K562 (cell line): ENCODE results near the gene GIT2. TPM values are rescaled to one million over a fixed set of nuclear protein-coding genes. Genes with fewer than 3 reads are reported as not detected.
A peak's percentile ranks its signal among the peaks of the same experiment; 100 is the strongest.

Experiments
- ATAC-seq: fragments of 200-7000 bp; cut with Tn5 transposase; 3 replicates; pipeline ENCODE4 v1.9.1; 2020; ENCODE audit warnings: moderate library complexity
- BruUV-seq: library from RNA; stranded (reverse); fragments of 400-500 nt; replicated peaks from 2 replicates; lab custom pipeline; 2021; lab: Mats Ljungman, UMichigan
- CTCF ChIA-PET: fragments of 300-600 bp; formaldehyde crosslinking; extraction: SDS; loops from one replicate; lab custom pipeline; 2021; ENCODE audit warnings: low intra/inter-chr PET ratio; lab: Yijun Ruan, JAX
- POLR2A ChIA-PET: fragments of 300-600, 350-650 bp; sonication (Branson Sonifier 250); formaldehyde crosslinking; extraction: SDS; loops from one replicate; lab custom pipeline; 2021; ENCODE audit warnings: antibody characterized with exemption, inconsistent platforms; lab: Yijun Ruan, JAX
- DNase-seq, 4 experiments: peaks; one replicate each; pipeline versions ENCODE4 v3.0.0 to v3.0.0-alpha.2; 2011 to 2018; ENCODE audit warnings: low spot score in 3 of 4, mixed read lengths in 3 of 4; ENCODE audit errors: extremely low read depth in 1 of 4
- FAIRE-seq: peaks from 2 replicates; lab custom pipeline; 2011; peaks lifted over from hg19 to GRCh38; lab: Jason Lieb, UNC
- H2AFZ ChIP-seq: 2 replicates; pipeline ENCODE4 v1.6.0; 2011; ENCODE audit warnings: low read depth, low read length, control low read depth, inconsistent platforms
- H3K27ac ChIP-seq: fragments of 200-600 bp; 3 replicates; pipeline ENCODE4 v1.8.0; 2011; ENCODE audit warnings: low read depth, mild to moderate bottlenecking, control low read depth, inconsistent platforms, low read length, moderate library complexity, mixed read lengths; ENCODE audit errors: extremely low read depth
- H3K27me3 ChIP-seq, 2 experiments: fragments of 300-600 bp in 1 of 2; 2 replicates in 1 of 2; 3 replicates in 1 of 2; pipeline versions ENCODE4 v1.6.0 to v1.8.0; 2011; ENCODE audit warnings: inconsistent platforms in 2 of 2, low read length in 2 of 2, mild to moderate bottlenecking in 1 of 2, mixed read lengths in 1 of 2, moderate library complexity in 1 of 2; ENCODE audit not compliant: control insufficient read depth in 2 of 2, insufficient read depth in 2 of 2
- H3K36me3 ChIP-seq: fragments of 300-600 bp; 3 replicates; pipeline ENCODE4 v1.8.0; 2011; ENCODE audit warnings: mild to moderate bottlenecking, low read length, inconsistent platforms; ENCODE audit not compliant: control insufficient read depth, insufficient read depth
- H3K4me1 ChIP-seq, 2 experiments: fragments of 200-600 bp in 1 of 2; replicated peaks in 1 of 2; 2 replicates in 1 of 2; 3 replicates in 1 of 2; pipeline versions ENCODE4 v1.5.1 to v1.8.0; 2011; ENCODE audit warnings: inconsistent platforms in 2 of 2, low read length in 2 of 2, mild to moderate bottlenecking in 1 of 2, mixed read lengths in 1 of 2, moderate library complexity in 1 of 2; ENCODE audit not compliant: control insufficient read depth in 2 of 2, insufficient read depth in 2 of 2
- H3K4me2 ChIP-seq: 2 replicates; pipeline ENCODE4 v1.6.1; 2011; ENCODE audit warnings: low read length, control low read depth, inconsistent platforms, mixed read lengths; ENCODE audit not compliant: insufficient read depth
- H3K4me3 ChIP-seq: fragments of 200-600 bp; sonication (generic), shearing (Covaris generic); 2 replicates; pipeline ENCODE4 v1.5.1; 2016; ENCODE audit warnings: control low read depth, inconsistent platforms
- H3K79me2 ChIP-seq: fragments of 200-600 bp; 3 replicates; pipeline ENCODE4 v1.8.0; 2011; ENCODE audit warnings: low read length, inconsistent platforms; ENCODE audit not compliant: control insufficient read depth, insufficient read depth
- H3K9ac ChIP-seq, 2 experiments: 2 replicates each; pipeline versions ENCODE4 v1.6.0 to v1.6.1; 2011; ENCODE audit warnings: low read depth in 2 of 2, low read length in 2 of 2, control low read depth in 1 of 2, inconsistent platforms in 1 of 2, mild to moderate bottlenecking in 1 of 2, mixed read lengths in 1 of 2; ENCODE audit not compliant: insufficient read depth in 1 of 2
- H3K9me1 ChIP-seq: one replicate; pipeline ENCODE4 v1.6.0; 2011; ENCODE audit warnings: inconsistent platforms, mild to moderate bottlenecking, low read length, moderate library complexity; ENCODE audit not compliant: control insufficient read depth, insufficient read depth
- H3K9me3 ChIP-seq: replicated peaks from 2 replicates; pipeline ENCODE4 v1.5.1; 2011; ENCODE audit warnings: low read depth, low read length, inconsistent platforms; ENCODE audit not compliant: control insufficient read depth, insufficient read depth
- H4K20me1 ChIP-seq: replicated peaks from 2 replicates; pipeline ENCODE4 v1.6.1; 2011; ENCODE audit warnings: low read length, inconsistent platforms, mixed read lengths; ENCODE audit not compliant: control insufficient read depth, insufficient read depth
- ARID4B ChIP-seq: sonication (generic); formaldehyde crosslinking; IDR thresholded peaks from 2 replicates; pipeline ENCODE4 v1.8.0; 2022; ENCODE audit warnings: mild to moderate bottlenecking, missing genetic modification reagents
- NR2F6 ChIP-seq: fragments of 450-650 bp; formaldehyde crosslinking; IDR thresholded peaks from 2 replicates; pipeline ENCODE4 v1.4.0; 2020; ENCODE audit warnings: mild to moderate bottlenecking
- SMC3 ChIP-seq: conservative IDR thresholded peaks from 2 replicates; pipeline ENCODE4 v1.6.1; 2011; ENCODE audit warnings: low read depth, low read length, improper control_type of control experiment; ENCODE audit not compliant: insufficient read depth
- WGBS: fragments of 100-300 bp; shearing (Covaris generic); methylation state at CpG from one replicate; pipeline ENCODE4 v1.1.6; 2016; ENCODE audit warnings: low coverage, mixed read lengths; ENCODE audit not compliant: insufficient coverage; ENCODE audit errors: missing lambda C conversion rate; 5-methylcytosine and 5-hydroxymethylcytosine counted together
- in situ Hi-C: fragments of 300-500 bp; cut with MboI; formaldehyde crosslinking; loops from 4 replicates; pipeline ENCODE4 v1.15.0; 2018; ENCODE audit warnings: inconsistent platforms, mixed read lengths
- intact Hi-C: fragments of 100-400 bp; cut with micrococcal nuclease; formaldehyde crosslinking; loops from 2 replicates; pipeline ENCODE4 v1.14.2; 2022
- polyA plus RNA-seq, 8 experiments: library from polyadenylated mRNA; depleted of rRNA in 4 of 8; stranded (reverse) in 5 of 8; unstranded in 3 of 8; fragments of >200 nt; fragmentation: Nextera tagmentation in 2 of 8; fragmentation: Illumina TruSeq in 1 of 8; extraction: Ambion mirVana in 2 of 8; extraction: Trizol in 1 of 8; gene quantifications; 2 replicates each; pipeline versions ENCODE4 v1.2.1 to v1.2.3, GENCODE V29; 2011 to 2014; ENCODE audit warnings: inconsistent platforms in 1 of 8, missing spikeins in 1 of 8
- total RNA-seq, 7 experiments: library from RNA; depleted of rRNA in 6 of 7; stranded (reverse); fragments of >200 nt in 6 of 7; fragmentation: Illumina TruSeq in 2 of 7; extraction: Trizol in 2 of 7; gene quantifications; 2 replicates each; pipeline versions ENCODE4 v1.2.1 to v1.2.3, GENCODE V29; 2011 to 2021; ENCODE audit warnings: low replicate concordance in 1 of 7
- TF ChIP-seq, protein P1 (sequence below), 3 experiments: IDR thresholded peaks in 2 of 3; conservative IDR thresholded peaks in 1 of 3; 2 replicates each; pipeline ENCODE4 v1.5.1; 2011 to 2012; ENCODE audit warnings: low read length in 3 of 3, mild to moderate bottlenecking in 3 of 3, control low read depth in 2 of 3, improper control_type of control experiment in 1 of 3, inconsistent platforms in 1 of 3, low read depth in 1 of 3, mixed read lengths in 1 of 3, moderate library complexity in 1 of 3; ENCODE audit not compliant: insufficient read depth in 2 of 3

Gene GIT2
- total and polyA plus RNA-seq, 9 of the 15 experiments (the other 6 are each of a cell fraction or from before 2014, with no cell fraction given) = 4.0 to 30.4 (median 23.5) TPM

GRCh38 chr12:109928058-109928656, 68.0 kb downstream of the GIT2 start:
- no peak for ATAC-seq
- WGBS = 70% methylated on average over 12 of the region's 12 CpGs
- Histone ChIP-seq H3K4me3 (no peak overlapping the region), H3K9me1 (no peaks in the 10 kb centered on the region), H3K9me3 (no peaks in the 10 kb centered on the region), H3K27me3 (no peaks in the 10 kb centered on the region), H4K20me1 (no peaks in the 10 kb centered on the region), H2AFZ (no peak overlapping the region), H3K27ac (no peak overlapping the region), H3K4me1 (peaks cover 7 to 23% of the 10 kb centered on the region in 2 experiments; a peak in 4 of 5 replicates), H3K4me2 (no peak overlapping the region), H3K79me2 (no peaks in the 10 kb centered on the region), H3K36me3 (peaks cover 30% of the 10 kb centered on the region; the same call in 2 of the 3 replicates), H3K9ac (no peak overlapping the region)
- no peak for TF ChIP-seq NR2F6 (CRISPR knock-in tag)
- ChIA-PET CTCF (no interaction called here), POLR2A (interaction anchor here (0.7 to 2.6 kb wide), 5 partner anchors 8 to 67 kb away, joined by 3 to 7 read pairs (median 5); no protein-coding TSS in a partner anchor)
- no TSS peak for BruUV-seq
- DNase-seq = no peak
- intact Hi-C loops (no loop called here), in situ Hi-C loops (no loop called here)
- no peak for FAIRE-seq

- peak; percentile 89 for ATAC-seq
- ChIA-PET POLR2A (interaction anchor here (0.9 to 2.6 kb wide), 5 partner anchors 8 to 18 kb away, joined by 3 to 7 read pairs (median 6); no protein-coding TSS in a partner anchor), CTCF (no interaction called here)
- H3K4me3 ChIP-seq = no peak overlapping the region
- no peaks in the 10 kb centered on the region for H3K9me3 ChIP-seq
- peak; percentile 91 for FAIRE-seq
- H4K20me1 ChIP-seq = no peaks in the 10 kb centered on the region
- peaks cover 24% of the 10 kb centered on the region; the same call in 2 of the 3 replicates for H3K36me3 ChIP-seq
- no peak overlapping the region for H3K9ac ChIP-seq
- no peaks in the 10 kb centered on the region for H3K79me2 ChIP-seq
- in situ Hi-C loops = no loop called here
- H3K27me3 ChIP-seq = no peaks in the 10 kb centered on the region
- WGBS = 52% methylated on average over 8 of the region's 8 CpGs
- H3K27ac ChIP-seq = no peak overlapping the region
- H2AFZ ChIP-seq = no peak overlapping the region
- intact Hi-C loops = loop anchor here (2.0 kb wide), 1 partner anchor 75 kb away; no protein-coding TSS in a partner anchor
- peaks cover 7 to 23% of the 10 kb centered on the region in 2 experiments; a peak in 4 of 5 replicates for H3K4me1 ChIP-seq
- no peaks in the 10 kb centered on the region for H3K9me1 ChIP-seq
- DNase-seq = peak; percentile 57 to 71 (median 64)
- no TSS peak for BruUV-seq
- H3K4me2 ChIP-seq = no peak overlapping the region
- TF ChIP-seq ARID4B (CRISPR knock-in tag) = 0 out of 2 replicates have a peak, but pooled peaks have one; percentile 35
- TF ChIP-seq, protein P1, sequence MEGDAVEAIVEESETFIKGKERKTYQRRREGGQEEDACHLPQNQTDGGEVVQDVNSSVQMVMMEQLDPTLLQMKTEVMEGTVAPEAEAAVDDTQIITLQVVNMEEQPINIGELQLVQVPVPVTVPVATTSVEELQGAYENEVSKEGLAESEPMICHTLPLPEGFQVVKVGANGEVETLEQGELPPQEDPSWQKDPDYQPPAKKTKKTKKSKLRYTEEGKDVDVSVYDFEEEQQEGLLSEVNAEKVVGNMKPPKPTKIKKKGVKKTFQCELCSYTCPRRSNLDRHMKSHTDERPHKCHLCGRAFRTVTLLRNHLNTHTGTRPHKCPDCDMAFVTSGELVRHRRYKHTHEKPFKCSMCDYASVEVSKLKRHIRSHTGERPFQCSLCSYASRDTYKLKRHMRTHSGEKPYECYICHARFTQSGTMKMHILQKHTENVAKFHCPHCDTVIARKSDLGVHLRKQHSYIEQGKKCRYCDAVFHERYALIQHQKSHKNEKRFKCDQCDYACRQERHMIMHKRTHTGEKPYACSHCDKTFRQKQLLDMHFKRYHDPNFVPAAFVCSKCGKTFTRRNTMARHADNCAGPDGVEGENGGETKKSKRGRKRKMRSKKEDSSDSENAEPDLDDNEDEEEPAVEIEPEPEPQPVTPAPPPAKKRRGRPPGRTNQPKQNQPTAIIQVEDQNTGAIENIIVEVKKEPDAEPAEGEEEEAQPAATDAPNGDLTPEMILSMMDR (IDR thresholded peaks at IDR 0.05 in 2 of 3, conservative IDR thresholded peaks at IDR 0.05 in 1 of 3; ENCODE audit: insufficient read depth in 2 of 3, low read depth in 1 of 3, low read length in 3 of 3) = peak; percentile 72 to 81 (median 76)
- TF ChIP-seq SMC3 = peak; percentile 43; the same call in 1 of the 2 replicates
Measured at GRCh38 chr12:109927622-109928021, 68.5 kb downstream of the GIT2 start.
